GM21717 (cell line): ENCODE results near the gene ACOT13.
"Not testable (repeated sequence)": the region's sequence is repeated elsewhere in the genome, so short reads cannot be mapped to it uniquely, and the experiment has no call there.

Experiments used
- ATAC-seq: cut with Tn5 transposase; IDR thresholded peaks from one replicate; pipeline ENCODE4 v1.9.1; 2021; ENCODE audit warnings: mild to moderate bottlenecking, moderate library complexity; ENCODE audit not compliant: unreplicated experiment

The ACOT13 gene

GRCh38 chr6:24661759-24662158 is 5.1 kb upstream of the ACOT13 start:
- not testable (repeated sequence) for ATAC-seq

DNA sequence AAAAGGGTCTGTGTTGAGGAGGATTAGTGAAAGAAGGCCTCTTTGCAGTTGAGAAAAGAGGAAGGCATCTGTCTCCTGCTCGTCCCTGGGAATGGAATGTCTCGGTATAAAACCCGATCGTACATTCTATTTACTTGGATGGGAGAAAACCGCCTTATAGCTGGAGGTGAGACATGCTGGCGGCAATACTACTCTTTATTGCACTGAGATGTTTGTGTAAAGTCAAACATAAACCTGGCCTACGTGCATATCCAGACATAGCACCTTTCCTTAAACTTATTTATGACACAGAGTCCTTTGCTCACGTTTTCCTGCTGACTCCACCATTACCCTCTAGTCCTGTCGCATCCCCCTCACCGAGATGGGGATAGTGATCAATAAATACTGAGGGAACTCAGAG is 4.6 kb upstream of the ACOT13 start:
- no peak for ATAC-seq

DNA sequence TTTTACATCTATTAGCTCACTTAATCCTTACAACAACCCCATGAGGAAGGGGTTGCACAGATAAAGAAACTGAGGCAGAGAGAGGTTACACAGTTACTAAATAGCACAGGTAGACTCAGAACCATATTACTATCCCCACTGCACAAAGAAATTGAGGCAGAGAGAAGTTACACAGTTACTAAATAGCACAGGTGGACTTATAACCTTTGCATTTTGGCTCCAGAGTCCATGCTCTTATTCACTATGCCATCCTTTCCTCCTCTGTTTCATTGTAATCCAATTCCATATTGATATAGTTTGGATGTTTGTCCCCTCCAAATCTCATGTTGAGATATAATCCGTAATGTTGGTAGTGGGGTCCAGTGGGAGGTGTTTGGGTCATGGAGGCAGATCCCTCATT is 3.7 kb upstream of the ACOT13 start:
- ATAC-seq: no peak

GRCh38 chr6:24664046-24664987 is 2.6 kb upstream of the ACOT13 start:
- no peak for ATAC-seq

DNA sequence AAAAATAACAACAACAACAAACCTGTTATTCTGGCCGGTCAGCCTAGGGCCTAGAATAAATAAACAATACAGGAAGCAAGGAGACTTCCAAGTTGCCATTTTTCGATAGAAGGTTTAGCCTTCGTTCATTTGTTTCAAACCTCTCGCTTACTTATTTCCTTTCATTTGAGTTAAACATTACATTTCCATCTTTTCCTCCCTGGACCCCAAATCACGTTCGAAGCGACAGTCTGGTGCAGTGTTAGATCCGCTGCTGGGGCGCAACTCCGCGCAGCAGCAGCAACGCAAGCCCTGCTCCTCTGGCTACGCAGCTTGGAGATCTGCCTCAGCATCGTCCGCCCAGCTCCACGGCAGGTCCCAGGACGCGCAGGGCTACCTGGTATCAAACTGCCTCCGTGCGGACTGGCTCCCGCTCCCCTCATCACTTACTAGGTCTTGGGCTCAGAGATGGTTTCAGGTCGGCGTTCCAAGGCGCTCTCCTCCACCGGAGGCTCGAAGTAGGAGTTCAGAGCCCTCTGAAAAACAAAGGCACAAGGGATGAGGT is 708 bp upstream of the ACOT13 start:
- peak; percentile 45 for ATAC-seq

DNA sequence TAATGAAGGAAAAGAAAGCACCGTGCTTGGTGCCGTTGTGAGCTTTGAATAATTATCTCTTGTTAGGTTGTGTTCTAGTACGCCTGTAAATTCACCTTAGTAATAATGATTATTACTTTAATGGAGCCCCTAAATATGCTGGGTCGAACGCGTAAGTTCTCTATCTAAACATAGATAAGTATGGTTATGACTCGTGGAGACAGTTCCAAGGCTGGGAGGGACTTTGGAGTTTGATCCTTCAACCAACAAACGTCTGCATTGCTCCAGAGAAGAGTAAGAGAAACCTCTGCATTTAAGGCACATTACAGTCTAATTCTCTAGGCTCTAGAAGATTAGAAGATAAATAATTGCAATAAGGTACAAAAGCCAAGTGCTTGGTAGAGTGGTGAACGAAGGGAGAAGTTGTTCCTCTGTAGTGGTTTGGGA is 514 bp downstream of the ACOT13 start:
- ATAC-seq: no peak

- not testable (repeated sequence) for ATAC-seq
Observed at GRCh38 chr6:24668066-24668996, 1.5 kb downstream of the ACOT13 start.

GRCh38 chr6:24668997-24669361 is 2.1 kb downstream of the ACOT13 start:
- no peak for ATAC-seq

DNA sequence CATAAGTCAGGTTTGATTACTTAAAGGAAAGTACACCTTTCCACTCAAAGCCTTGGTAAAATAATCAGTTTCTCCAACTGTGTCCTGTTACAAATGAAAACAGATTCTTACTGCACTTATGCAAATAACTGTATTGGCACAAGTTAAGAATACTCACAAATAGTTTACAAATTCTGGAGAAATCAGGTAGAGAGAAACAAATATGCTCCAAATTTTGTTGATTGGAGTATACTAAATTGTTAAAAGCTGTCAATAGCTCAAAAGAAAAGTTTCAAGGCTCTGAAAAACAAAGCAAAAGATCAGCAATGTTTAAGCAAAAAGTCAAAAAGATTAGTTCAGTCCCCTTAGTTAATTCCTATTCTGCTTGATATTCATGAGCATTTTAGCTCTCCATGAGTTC is 3.6 kb downstream of the ACOT13 start:
- ATAC-seq: not testable (repeated sequence)

GRCh38 chr6:24671077-24671476 is 4.2 kb downstream of the ACOT13 start:
- not testable (repeated sequence) for ATAC-seq

- no peak for ATAC-seq
Observed at GRCh38 chr6:24672620-24673182, 5.8 kb downstream of the ACOT13 start.

GRCh38 chr6:24673625-24674024 is 6.7 kb downstream of the ACOT13 start:
- no peak for ATAC-seq

DNA sequence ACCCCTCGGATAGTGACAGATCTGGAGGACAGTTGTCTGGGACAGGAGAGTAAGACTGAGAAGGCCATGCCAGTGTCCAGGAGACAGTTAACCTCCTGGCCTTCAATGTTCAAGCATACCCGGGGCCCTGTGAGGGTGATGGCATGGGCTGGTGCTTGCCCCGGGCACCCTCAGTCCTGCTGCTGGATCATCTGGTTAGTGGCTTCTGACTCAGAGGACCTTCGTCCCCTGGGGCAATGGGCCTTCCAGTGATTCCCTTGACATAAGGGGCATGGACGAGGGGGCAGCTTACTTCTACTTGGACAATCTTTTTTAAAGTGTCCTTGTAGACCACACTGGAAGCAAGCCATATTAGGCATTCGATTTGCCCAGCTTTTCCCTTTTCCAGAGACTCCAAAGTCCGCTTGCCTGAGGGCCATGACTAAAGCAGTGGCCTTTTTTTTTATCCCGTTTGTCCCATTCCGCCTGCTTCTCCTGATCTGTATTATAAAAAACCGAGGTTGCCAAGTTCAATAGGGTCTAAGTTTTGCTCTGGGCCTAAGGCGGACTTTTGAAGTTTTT is 12.0 kb downstream of the ACOT13 start:
- not testable (repeated sequence) for ATAC-seq

- ATAC-seq: no peak
Observed at GRCh38 chr6:24680582-24680981, 13.7 kb downstream of the ACOT13 start.

GRCh38 chr6:24683297-24684296 is 16.7 kb downstream of the ACOT13 start:
- no peak for ATAC-seq

DNA sequence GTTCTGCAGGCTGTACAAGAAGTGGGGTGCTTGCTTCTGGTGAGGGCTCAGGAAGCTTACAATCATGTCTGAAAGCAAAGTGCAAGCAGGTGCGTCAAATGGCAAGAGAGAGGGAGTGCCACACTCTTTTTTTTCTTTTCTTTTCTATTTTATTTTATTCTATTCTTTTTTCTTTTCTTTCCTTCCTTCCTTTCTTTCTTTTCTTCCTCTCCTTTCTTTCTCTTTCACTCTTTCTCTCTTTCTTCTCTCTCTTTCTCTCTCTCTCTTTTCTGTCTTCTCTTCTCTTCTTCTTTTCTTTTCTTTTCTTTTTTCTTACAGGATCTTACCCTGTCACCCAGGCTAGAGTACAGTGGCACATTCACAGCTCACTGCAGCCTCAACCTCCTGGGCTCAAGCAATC is 19.5 kb downstream of the ACOT13 start:
- no peak for ATAC-seq

- ATAC-seq: no peak
Observed at GRCh38 chr6:24686946-24687345, 20.1 kb downstream of the ACOT13 start.

- no peak for ATAC-seq
Observed at GRCh38 chr6:24689964-24690363, 23.1 kb downstream of the ACOT13 start.

- no peak for ATAC-seq
Observed at GRCh38 chr6:24690593-24690992, 23.7 kb downstream of the ACOT13 start.
